Suprapubic skin (tissue), 4 donors: ENCODE measurements around the gene SPTBN5.

Experiments used
- POLR2A ChIP-seq, 2 donors: fragments of 450-650 bp; IDR thresholded peaks; one replicate each; pipeline ENCODE4 v1.6.1; 2017; ENCODE audit warnings: antibody characterized with exemption in 2 of 2, mild to moderate bottlenecking in 2 of 2, moderate library complexity in 2 of 2
- POLR2AphosphoS5 ChIP-seq, 3 donors: sonication (generic); formaldehyde crosslinking; IDR thresholded peaks; one replicate each; pipeline ENCODE4 v1.6.1; 2017; ENCODE audit warnings: antibody characterized with exemption in 3 of 3
- TF ChIP-seq, protein P1 (sequence below), 2 donors: fragments of 200-600 bp in 1 of 2; fragments of 450-650 bp in 1 of 2; sonication (generic) in 1 of 2; IDR thresholded peaks; one replicate each; pipeline ENCODE4 v1.5.1; 2016 to 2019; ENCODE audit warnings: antibody characterized with exemption in 2 of 2, mild to moderate bottlenecking in 1 of 2, moderate library complexity in 1 of 2

DNA sequence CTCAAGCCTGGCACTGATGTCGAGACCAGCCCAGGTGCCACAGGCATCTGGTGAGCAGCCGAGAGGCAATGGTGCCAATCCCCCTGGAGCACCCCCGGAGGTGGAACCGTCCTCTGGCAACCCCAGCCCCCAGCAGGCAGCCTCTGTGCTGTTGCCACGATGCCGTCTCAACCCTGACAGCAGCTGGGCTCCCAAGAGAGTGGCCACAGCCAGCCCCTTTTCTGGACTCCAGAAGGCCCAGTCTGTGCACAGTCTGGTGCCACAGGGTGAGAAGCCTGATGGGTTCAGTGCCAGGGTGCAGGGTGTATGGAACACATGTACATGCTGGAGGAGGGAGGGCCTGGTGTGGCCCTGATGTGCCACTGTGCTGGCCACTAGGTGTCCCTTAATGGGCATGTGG, 70.9 kb downstream of the SPTBN5 start:
- TF ChIP-seq, protein P1, sequence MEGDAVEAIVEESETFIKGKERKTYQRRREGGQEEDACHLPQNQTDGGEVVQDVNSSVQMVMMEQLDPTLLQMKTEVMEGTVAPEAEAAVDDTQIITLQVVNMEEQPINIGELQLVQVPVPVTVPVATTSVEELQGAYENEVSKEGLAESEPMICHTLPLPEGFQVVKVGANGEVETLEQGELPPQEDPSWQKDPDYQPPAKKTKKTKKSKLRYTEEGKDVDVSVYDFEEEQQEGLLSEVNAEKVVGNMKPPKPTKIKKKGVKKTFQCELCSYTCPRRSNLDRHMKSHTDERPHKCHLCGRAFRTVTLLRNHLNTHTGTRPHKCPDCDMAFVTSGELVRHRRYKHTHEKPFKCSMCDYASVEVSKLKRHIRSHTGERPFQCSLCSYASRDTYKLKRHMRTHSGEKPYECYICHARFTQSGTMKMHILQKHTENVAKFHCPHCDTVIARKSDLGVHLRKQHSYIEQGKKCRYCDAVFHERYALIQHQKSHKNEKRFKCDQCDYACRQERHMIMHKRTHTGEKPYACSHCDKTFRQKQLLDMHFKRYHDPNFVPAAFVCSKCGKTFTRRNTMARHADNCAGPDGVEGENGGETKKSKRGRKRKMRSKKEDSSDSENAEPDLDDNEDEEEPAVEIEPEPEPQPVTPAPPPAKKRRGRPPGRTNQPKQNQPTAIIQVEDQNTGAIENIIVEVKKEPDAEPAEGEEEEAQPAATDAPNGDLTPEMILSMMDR (IDR thresholded peaks at IDR 0.05): no peak
- no peak for TF ChIP-seq POLR2A (IDR thresholded peaks at IDR 0.05)
- no peak for TF ChIP-seq POLR2AphosphoS5 (IDR thresholded peaks at IDR 0.05)
